ENCODE results near the gene ERN1.

ERN1 gene

DNA sequence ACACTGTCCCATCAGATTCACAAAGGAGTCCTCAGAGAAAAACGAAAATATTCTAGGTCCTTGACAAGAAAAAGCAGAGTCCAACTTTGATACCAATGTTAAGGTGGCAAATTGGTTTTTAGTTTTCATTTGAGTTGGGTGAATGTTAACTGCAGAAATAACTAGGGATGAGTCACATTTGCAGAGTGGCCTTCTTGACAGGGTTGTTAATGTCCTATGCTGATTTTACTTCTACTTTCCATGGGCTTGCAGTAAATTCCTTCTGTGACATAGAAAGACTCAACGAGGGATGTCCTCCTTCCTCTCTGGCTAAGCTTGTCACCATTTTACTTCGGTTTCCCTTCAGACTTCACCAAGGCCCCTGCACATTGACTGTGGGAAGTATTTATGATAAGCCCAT lies 62.3 kb downstream of the ERN1 start:
- H3K4me3 ChIP-seq (ENCODE audit: low read length), result no peak overlapping the region

DNA sequence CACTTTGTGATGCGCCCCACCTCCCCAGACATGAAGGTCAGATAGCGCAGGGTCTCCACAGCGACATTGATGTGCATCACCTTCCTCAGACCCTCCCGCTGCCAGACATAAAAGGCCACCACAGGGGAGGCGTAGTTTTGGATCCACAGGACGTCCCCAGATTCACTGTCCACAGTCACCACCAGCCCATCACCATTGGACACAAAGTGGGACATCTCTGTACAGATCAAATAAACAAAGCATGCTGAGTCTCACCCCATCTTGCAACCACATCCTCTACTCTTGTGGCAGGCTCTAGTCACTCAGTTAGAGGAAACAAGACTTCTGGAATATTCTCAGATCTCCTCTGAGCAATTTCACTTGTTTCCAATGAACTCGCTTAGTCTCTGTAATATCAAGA lies 63.2 kb downstream of the ERN1 start:
- no CpG with 5 or more reads among the region's 7 CpGs for WGBS (ENCODE audit: insufficient coverage, insufficient read length)
- Histone ChIP-seq H3K9me3 (ENCODE audit: control insufficient read depth, insufficient read depth, low read length) (no peaks in the 10 kb centered on the region), H3K4me1 (ENCODE audit: control insufficient read depth, insufficient read depth, low read length) (no peaks in the 10 kb centered on the region), H3K36me3 (ENCODE audit: control insufficient read depth, insufficient read depth, low read length) (no peaks in the 10 kb centered on the region), H3K4me3 (ENCODE audit: low read length) (no peak overlapping the region), H3K27me3 (ENCODE audit: control insufficient read depth, insufficient read depth, low read length) (no peaks in the 10 kb centered on the region), H3K27ac (ENCODE audit: low read length) (no peak overlapping the region)
- no peak for DNase-seq (ENCODE audit: low read depth, low spot score)

More for the DNA sequence above, 62.3 kb downstream of the ERN1 start:
- H3K27ac ChIP-seq (ENCODE audit: low read length), result no peak overlapping the region
- H3K4me1 ChIP-seq (ENCODE audit: control insufficient read depth, insufficient read depth, low read length), result no peaks in the 10 kb centered on the region
- H3K36me3 ChIP-seq (ENCODE audit: control insufficient read depth, insufficient read depth, low read length), result no peaks in the 10 kb centered on the region
- H3K9me3 ChIP-seq (ENCODE audit: control insufficient read depth, insufficient read depth, low read length), result no peaks in the 10 kb centered on the region
- WGBS (ENCODE audit: insufficient coverage, insufficient read length), result no CpG with 5 or more reads among the region's 3 CpGs
- no peaks in the 10 kb centered on the region for H3K27me3 ChIP-seq (ENCODE audit: control insufficient read depth, insufficient read depth, low read length)
- DNase-seq (ENCODE audit: low read depth, low spot score), result no peak

DNA sequence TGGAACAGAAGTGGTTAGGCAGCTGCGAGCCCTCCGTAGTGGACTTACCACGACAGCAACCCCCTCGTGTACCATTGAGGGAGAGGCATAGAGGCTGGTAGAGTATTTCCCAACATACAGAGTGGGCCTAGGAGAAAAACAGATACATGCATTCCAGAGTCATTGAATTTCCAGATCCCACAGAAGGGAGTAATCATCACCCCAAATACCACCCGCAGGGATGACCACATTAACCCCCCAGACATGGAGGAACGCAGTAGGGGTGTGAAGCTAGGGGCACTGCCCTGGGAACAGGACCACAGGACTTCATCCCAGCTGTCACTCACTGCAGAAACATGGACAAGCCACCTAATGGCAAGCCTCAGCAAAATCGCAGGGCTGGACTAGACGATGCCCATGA lies 64.8 kb downstream of the ERN1 start:
- no peak overlapping the region for H3K4me3 ChIP-seq (ENCODE audit: low read length)
- H3K27me3 ChIP-seq (ENCODE audit: control insufficient read depth, insufficient read depth, low read length), result no peaks in the 10 kb centered on the region
- no peaks in the 10 kb centered on the region for H3K36me3 ChIP-seq (ENCODE audit: control insufficient read depth, insufficient read depth, low read length)
- H3K4me1 ChIP-seq (ENCODE audit: control insufficient read depth, insufficient read depth, low read length), result no peaks in the 10 kb centered on the region
- WGBS (ENCODE audit: insufficient coverage, insufficient read length), result no CpG with 5 or more reads among the region's 8 CpGs
- DNase-seq (ENCODE audit: low read depth, low spot score), result no peak
- H3K27ac ChIP-seq (ENCODE audit: low read length), result no peak overlapping the region
- H3K9me3 ChIP-seq (ENCODE audit: control insufficient read depth, insufficient read depth, low read length), result no peaks in the 10 kb centered on the region

DNA sequence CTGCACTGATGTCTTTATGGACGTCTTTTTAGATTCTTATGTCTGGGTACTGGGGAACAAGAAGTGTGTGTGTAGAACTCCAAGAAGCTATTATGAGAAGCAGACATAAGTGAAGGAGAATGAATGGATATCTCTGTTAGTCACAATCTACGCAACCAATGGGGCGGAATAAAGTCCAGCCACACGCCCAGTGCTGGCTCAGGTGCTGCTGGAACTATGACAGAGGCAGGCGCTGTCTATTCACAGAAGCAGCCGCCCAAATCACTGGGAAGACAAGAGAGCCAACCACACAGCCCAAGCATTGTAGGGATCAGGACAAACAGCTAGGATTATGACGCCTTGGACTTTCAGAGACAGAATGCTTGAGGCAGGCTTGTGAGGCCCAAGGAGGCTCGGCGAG lies 65.6 kb downstream of the ERN1 start:
- Histone ChIP-seq H3K9me3 (ENCODE audit: control insufficient read depth, insufficient read depth, low read length) (no peaks in the 10 kb centered on the region), H3K36me3 (ENCODE audit: control insufficient read depth, insufficient read depth, low read length) (no peaks in the 10 kb centered on the region), H3K27me3 (ENCODE audit: control insufficient read depth, insufficient read depth, low read length) (no peaks in the 10 kb centered on the region), H3K4me3 (ENCODE audit: low read length) (no peak overlapping the region), H3K4me1 (ENCODE audit: control insufficient read depth, insufficient read depth, low read length) (no peaks in the 10 kb centered on the region), H3K27ac (ENCODE audit: low read length) (no peak overlapping the region)
- no CpG with 5 or more reads among the region's 9 CpGs for WGBS (ENCODE audit: insufficient coverage, insufficient read length)
- no peak for DNase-seq (ENCODE audit: low read depth, low spot score)

DNA sequence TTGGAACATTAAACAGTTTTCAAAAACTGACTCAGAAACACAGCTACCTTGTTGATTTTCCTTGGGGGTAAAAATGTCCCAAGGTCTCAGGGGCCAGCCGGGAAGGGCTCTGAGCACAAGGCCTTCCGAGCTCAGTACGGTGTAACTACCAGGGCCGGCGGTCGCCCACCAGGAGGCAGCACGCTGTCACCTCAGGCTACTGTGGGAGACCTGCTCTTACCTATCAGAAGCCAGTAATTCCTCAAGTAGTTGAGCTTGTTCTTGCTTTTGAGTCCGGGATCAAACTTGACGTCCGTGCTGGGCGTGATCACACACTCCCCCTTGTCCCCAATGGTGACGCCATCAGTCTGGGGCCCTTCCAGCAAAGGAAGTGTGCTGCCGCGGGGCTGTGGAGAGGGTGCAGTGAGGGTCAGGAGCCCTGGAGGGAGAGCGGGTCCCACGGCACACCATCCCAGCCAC lies 66.1 kb downstream of the ERN1 start:
- H3K36me3 ChIP-seq (ENCODE audit: control insufficient read depth, insufficient read depth, low read length), result no peaks in the 10 kb centered on the region
- WGBS (ENCODE audit: insufficient coverage, insufficient read length), result no CpG with 5 or more reads among the region's 16 CpGs
- no peak overlapping the region for H3K27ac ChIP-seq (ENCODE audit: low read length)
- DNase-seq (ENCODE audit: low read depth, low spot score), result peak; percentile 60
- H3K4me3 ChIP-seq (ENCODE audit: low read length), result no peak overlapping the region
- no peaks in the 10 kb centered on the region for H3K9me3 ChIP-seq (ENCODE audit: control insufficient read depth, insufficient read depth, low read length)
- no peaks in the 10 kb centered on the region for H3K27me3 ChIP-seq (ENCODE audit: control insufficient read depth, insufficient read depth, low read length)
- H3K4me1 ChIP-seq (ENCODE audit: control insufficient read depth, insufficient read depth, low read length), result no peaks in the 10 kb centered on the region

DNA sequence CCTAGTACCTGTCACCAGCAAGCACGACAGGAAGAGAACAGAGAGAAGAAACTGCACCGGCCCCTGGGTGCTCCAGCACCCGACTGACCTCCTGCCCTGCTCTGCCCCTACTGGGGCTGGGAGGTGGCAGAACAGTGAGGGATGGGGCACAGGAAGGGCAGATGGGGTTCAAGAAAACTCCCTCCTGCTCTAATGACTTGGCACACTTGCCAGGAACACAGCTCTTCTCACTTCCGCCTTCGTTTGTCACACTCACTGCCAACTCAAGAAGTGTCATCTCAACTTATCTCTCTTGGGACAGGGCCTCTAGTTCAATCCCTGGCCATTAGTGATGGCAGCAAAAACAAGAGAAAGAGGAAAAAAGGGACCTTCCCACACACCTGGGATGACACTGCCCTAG lies 66.9 kb downstream of the ERN1 start:
- no peak for DNase-seq (ENCODE audit: low read depth, low spot score)
- Histone ChIP-seq H3K4me1 (ENCODE audit: control insufficient read depth, insufficient read depth, low read length) (no peaks in the 10 kb centered on the region), H3K4me3 (ENCODE audit: low read length) (no peak overlapping the region), H3K27me3 (ENCODE audit: control insufficient read depth, insufficient read depth, low read length) (no peaks in the 10 kb centered on the region), H3K27ac (ENCODE audit: low read length) (no peak overlapping the region), H3K36me3 (ENCODE audit: control insufficient read depth, insufficient read depth, low read length) (no peaks in the 10 kb centered on the region), H3K9me3 (ENCODE audit: control insufficient read depth, insufficient read depth, low read length) (no peaks in the 10 kb centered on the region)
- no CpG with 5 or more reads among the region's 5 CpGs for WGBS (ENCODE audit: insufficient coverage, insufficient read length)

DNA sequence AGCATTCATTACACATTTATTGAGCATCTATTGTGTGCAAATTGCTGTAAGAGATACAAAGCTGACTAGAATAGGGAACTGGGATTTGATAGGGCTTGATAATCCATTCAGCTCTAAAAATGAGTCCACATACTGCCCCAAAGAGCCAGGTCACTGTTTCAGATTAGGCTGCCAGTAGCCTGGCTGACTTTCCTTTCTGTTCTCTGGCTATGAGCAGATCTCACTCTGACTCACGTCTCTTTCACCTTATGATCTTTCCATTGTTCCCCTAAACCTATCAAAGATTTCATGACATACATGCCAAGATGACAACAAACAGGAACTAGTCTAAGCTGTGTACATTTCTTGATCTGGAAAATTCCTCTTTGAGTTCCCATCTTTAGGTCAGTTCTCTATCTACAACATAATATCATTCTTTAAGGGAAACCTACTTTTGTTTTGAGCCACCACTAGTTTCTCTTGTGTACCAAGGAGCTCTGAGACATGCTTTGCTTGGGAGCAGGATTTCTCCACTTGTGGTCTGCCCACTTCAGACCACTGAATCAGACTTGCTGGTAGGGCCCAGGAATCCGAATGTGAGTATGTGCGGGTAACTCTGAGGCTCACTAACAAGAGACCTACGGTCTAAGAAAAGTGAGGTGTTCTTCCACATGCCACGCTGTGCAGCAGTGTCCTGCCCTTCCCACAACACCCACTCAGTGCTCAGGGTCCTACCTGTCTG lies 68.6 kb downstream of the ERN1 start:
- Histone ChIP-seq H3K4me1 (ENCODE audit: control insufficient read depth, insufficient read depth, low read length) (no peaks in the 10 kb centered on the region; the same call in 1 of the 2 replicates), H3K27ac (ENCODE audit: low read length) (no peak overlapping the region), H3K27me3 (ENCODE audit: control insufficient read depth, insufficient read depth, low read length) (no peaks in the 10 kb centered on the region), H3K4me3 (ENCODE audit: low read length) (no peak overlapping the region), H3K9me3 (ENCODE audit: control insufficient read depth, insufficient read depth, low read length) (no peaks in the 10 kb centered on the region), H3K36me3 (ENCODE audit: control insufficient read depth, insufficient read depth, low read length) (no peaks in the 10 kb centered on the region)
- DNase-seq (ENCODE audit: low read depth, low spot score), result no peak
- no CpG with 5 or more reads among the region's 5 CpGs for WGBS (ENCODE audit: insufficient coverage, insufficient read length)

DNA sequence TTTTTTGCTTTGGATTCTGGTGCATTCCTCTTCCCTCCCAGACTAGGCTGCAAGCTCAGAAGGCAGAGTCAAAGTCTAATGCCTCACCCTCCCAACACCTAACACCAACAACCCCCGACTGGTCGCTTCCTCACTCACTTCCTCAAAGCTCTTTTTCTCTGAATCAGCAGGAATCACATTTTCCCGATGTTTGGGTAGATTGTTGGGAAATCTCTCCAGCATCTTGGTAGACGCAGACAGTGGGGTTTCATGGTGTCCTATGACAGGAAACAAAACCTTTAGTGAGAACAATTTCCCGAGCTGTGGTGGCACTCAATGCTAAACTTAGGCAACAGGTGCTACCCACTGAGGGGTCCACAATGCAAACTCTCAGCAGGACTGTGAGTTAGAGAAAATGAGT lies 69.6 kb downstream of the ERN1 start:
- Histone ChIP-seq H3K27me3 (ENCODE audit: control insufficient read depth, insufficient read depth, low read length) (no peaks in the 10 kb centered on the region), H3K27ac (ENCODE audit: low read length) (no peak overlapping the region), H3K4me3 (ENCODE audit: low read length) (no peak overlapping the region), H3K9me3 (ENCODE audit: control insufficient read depth, insufficient read depth, low read length) (no peaks in the 10 kb centered on the region), H3K4me1 (ENCODE audit: control insufficient read depth, insufficient read depth, low read length) (peaks cover 7% of the 10 kb centered on the region), H3K36me3 (ENCODE audit: control insufficient read depth, insufficient read depth, low read length) (no peaks in the 10 kb centered on the region)
- no peak for DNase-seq (ENCODE audit: low read depth, low spot score)
- no CpG with 5 or more reads among the region's 5 CpGs for WGBS (ENCODE audit: insufficient coverage, insufficient read length)

DNA sequence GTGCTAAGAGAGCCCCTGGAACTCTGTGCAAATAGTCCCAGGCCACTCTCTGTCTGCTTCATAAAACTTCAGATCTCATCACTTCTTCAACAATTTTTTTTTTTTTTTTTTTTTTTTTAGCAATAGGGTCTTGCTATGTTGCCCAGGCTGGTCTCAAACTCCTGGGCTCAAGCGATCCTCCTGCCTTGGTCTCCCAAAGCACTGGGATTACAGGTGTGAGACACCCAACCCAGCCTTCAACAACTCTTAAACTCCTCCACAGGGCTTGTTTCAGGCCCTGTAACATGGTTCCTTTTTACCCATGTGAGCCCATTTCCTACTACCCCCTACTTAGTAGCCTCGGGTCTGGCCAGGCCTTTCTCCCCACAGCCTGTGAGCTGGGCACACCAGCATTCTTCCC lies 70.2 kb downstream of the ERN1 start:
- DNase-seq (ENCODE audit: low read depth, low spot score), result no peak
- WGBS (ENCODE audit: insufficient coverage, insufficient read length), result no CpG with 5 or more reads among the region's 2 CpGs
- H3K9me3 ChIP-seq (ENCODE audit: control insufficient read depth, insufficient read depth, low read length), result no peaks in the 10 kb centered on the region
- no peaks in the 10 kb centered on the region for H3K36me3 ChIP-seq (ENCODE audit: control insufficient read depth, insufficient read depth, low read length)
- H3K4me1 ChIP-seq (ENCODE audit: control insufficient read depth, insufficient read depth, low read length), result peaks cover 7% of the 10 kb centered on the region
- no peaks in the 10 kb centered on the region for H3K27me3 ChIP-seq (ENCODE audit: control insufficient read depth, insufficient read depth, low read length)
- H3K4me3 ChIP-seq (ENCODE audit: low read length), result no peak overlapping the region
- H3K27ac ChIP-seq (ENCODE audit: low read length), result no peak overlapping the region

DNA sequence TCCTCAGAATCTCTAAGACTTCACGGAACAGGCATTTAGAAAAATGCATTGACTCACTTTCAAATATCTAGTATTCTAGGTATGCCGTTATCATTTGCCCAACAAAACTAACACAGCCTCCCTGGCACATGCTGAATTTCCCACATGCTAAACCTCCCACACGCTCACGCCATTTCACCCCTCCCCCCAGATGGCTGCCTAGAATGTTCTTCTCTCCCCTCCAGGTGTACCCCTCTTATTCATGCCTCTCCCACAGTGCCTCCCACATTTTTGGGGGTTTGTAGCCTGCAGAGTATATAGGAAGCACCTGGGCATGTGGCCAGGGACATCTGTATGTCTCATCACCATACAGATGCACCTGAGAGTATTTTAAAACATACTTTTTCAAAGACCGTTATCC lies 71.3 kb downstream of the ERN1 start:
- no peak for DNase-seq (ENCODE audit: low read depth, low spot score)
- H3K27ac ChIP-seq (ENCODE audit: low read length), result no peak overlapping the region

DNA sequence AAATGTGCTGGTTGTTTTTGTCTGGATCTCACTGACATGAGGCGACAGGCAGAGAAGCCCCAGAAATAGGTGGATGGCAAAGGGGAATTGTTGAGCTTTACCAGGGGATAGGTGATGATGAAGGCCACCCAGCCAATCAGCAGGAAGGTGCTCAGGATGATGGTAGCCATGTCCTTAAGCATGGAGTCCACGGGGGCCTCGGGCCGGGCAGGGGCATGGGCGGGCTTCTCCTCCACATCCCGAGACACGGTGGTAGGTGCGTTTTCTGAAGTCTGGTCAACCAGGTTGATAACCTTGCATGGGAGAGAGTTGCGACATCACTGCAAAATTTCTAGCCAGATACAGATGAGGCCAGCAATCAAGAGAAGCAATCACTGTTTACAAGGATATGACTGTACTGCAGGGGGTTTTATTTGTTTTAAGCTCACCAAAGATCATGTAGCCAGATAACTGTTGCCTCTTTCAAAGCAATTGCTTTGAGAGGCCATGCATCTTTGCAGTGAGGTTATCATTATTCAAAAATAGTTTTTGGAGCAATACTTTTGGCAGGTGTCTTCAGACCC lies 72.2 kb downstream of the ERN1 start:
- peaks cover 7% of the 10 kb centered on the region for H3K4me1 ChIP-seq (ENCODE audit: control insufficient read depth, insufficient read depth, low read length)
- no peaks in the 10 kb centered on the region for H3K27me3 ChIP-seq (ENCODE audit: control insufficient read depth, insufficient read depth, low read length)
- DNase-seq (ENCODE audit: low read depth, low spot score), result no peak
- no peaks in the 10 kb centered on the region for H3K36me3 ChIP-seq (ENCODE audit: control insufficient read depth, insufficient read depth, low read length)
- H3K27ac ChIP-seq (ENCODE audit: low read length), result no peak overlapping the region
- H3K9me3 ChIP-seq (ENCODE audit: control insufficient read depth, insufficient read depth, low read length), result no peaks in the 10 kb centered on the region
- H3K4me3 ChIP-seq (ENCODE audit: low read length), result no peak overlapping the region
- WGBS (ENCODE audit: insufficient coverage, insufficient read length), result no CpG with 5 or more reads among the region's 9 CpGs

More for the DNA sequence above, 71.3 kb downstream of the ERN1 start:
- no CpG with 5 or more reads among the region's 5 CpGs for WGBS (ENCODE audit: insufficient coverage, insufficient read length)
- H3K9me3 ChIP-seq (ENCODE audit: control insufficient read depth, insufficient read depth, low read length), result no peaks in the 10 kb centered on the region
- H3K27me3 ChIP-seq (ENCODE audit: control insufficient read depth, insufficient read depth, low read length), result no peaks in the 10 kb centered on the region
- peaks cover 7% of the 10 kb centered on the region for H3K4me1 ChIP-seq (ENCODE audit: control insufficient read depth, insufficient read depth, low read length)
- no peaks in the 10 kb centered on the region for H3K36me3 ChIP-seq (ENCODE audit: control insufficient read depth, insufficient read depth, low read length)
- H3K4me3 ChIP-seq (ENCODE audit: low read length), result no peak overlapping the region
